Hepatocyte (in vitro differentiated cells): ENCODE results near the gene HNRNPLL. TPM values are rescaled to one million over a fixed set of nuclear protein-coding genes. Genes with fewer than 3 reads are reported as not detected.
A peak's percentile ranks its signal among the peaks of the same experiment; 100 is the strongest.

ENCODE experiments used
- DNase-seq: peaks from one replicate; pipeline ENCODE4 v3.0.0-alpha.2; 2016; ENCODE audit warnings: low spot score
- H2AFZ ChIP-seq: fragments of 200-600 bp; sonication (generic); 2 replicates; pipeline ENCODE4 v1.6.0; 2016; ENCODE audit warnings: antibody characterized with exemption, mild to moderate bottlenecking
- H3K27ac ChIP-seq: fragments of 200-600 bp; sonication (generic); 2 replicates; pipeline ENCODE4 v1.5.1; 2016; ENCODE audit warnings: mild to moderate bottlenecking
- H3K27me3 ChIP-seq: fragments of 200-600 bp; sonication (generic); 2 replicates; pipeline ENCODE4 v1.6.1; 2016
- H3K36me3 ChIP-seq: fragments of 200-600 bp; sonication (generic); replicated peaks from 2 replicates; pipeline ENCODE4 v1.5.1; 2016; ENCODE audit warnings: low read depth; ENCODE audit not compliant: insufficient read depth
- H3K4me1 ChIP-seq: fragments of 200-600 bp; sonication (generic); 2 replicates; pipeline ENCODE4 v1.5.1; 2016; ENCODE audit warnings: mild to moderate bottlenecking, moderate library complexity; ENCODE audit not compliant: insufficient read depth
- H3K4me2 ChIP-seq: fragments of 200-600 bp; sonication (generic); 2 replicates; pipeline ENCODE4 v1.6.0; 2016
- H3K4me3 ChIP-seq: fragments of 200-600 bp; sonication (generic); 2 replicates; pipeline ENCODE4 v1.5.1; 2016; ENCODE audit warnings: mild to moderate bottlenecking
- H3K79me2 ChIP-seq: fragments of 200-600 bp; sonication (generic); 2 replicates; pipeline ENCODE4 v1.6.0; 2017; ENCODE audit warnings: mild to moderate bottlenecking
- H3K9me2 ChIP-seq: fragments of 200-600 bp; sonication (generic); replicated peaks from 2 replicates; pipeline ENCODE4 v1.6.0; 2017; ENCODE audit warnings: mild to moderate bottlenecking; ENCODE audit not compliant: insufficient read depth
- H3K9me3 ChIP-seq: fragments of 200-600 bp; sonication (generic); 2 replicates; pipeline ENCODE4 v1.5.1; 2016; ENCODE audit warnings: low read depth, mild to moderate bottlenecking
- H4K20me1 ChIP-seq: fragments of 200-600 bp; sonication (generic); 2 replicates; pipeline ENCODE4 v1.6.0; 2016; ENCODE audit warnings: mild to moderate bottlenecking; ENCODE audit not compliant: insufficient read depth, poor library complexity, severe bottlenecking
- CTCF ChIP-seq: fragments of 200-600 bp; sonication (generic); IDR thresholded peaks from 2 replicates; pipeline ENCODE4 v1.5.1; 2016; ENCODE audit warnings: antibody characterized with exemption, mild to moderate bottlenecking; ENCODE audit not compliant: poor library complexity
- EZH2 ChIP-seq: fragments of 200-600 bp; sonication (generic); IDR thresholded peaks from 2 replicates; pipeline ENCODE4 v1.6.1; 2016; ENCODE audit warnings: antibody characterized with exemption, mild to moderate bottlenecking, borderline replicate concordance
- EZH2phosphoT487 ChIP-seq: fragments of 200-600 bp; sonication (generic); IDR thresholded peaks from one replicate; pipeline ENCODE4 v1.6.1; 2018; ENCODE audit warnings: antibody characterized with exemption, mild to moderate bottlenecking, low read depth, moderate library complexity; ENCODE audit not compliant: unreplicated experiment, severe bottlenecking
- WGBS: methylation state at CpG from one replicate; pipeline ENCODE4 v1.1.6; 2016; ENCODE audit warnings: low lambda C conversion rate; ENCODE audit errors: missing lambda C conversion rate; 5-methylcytosine and 5-hydroxymethylcytosine counted together
- polyA plus RNA-seq: library from polyadenylated mRNA; unstranded; fragments of >200 nt; fragmentation: Nextera tagmentation; extraction: Ambion mirVana; gene quantifications from 2 replicates; pipeline ENCODE4 v1.2.1, GENCODE V29; 2016
- total RNA-seq: library from RNA; depleted of rRNA; stranded (reverse); fragments of >200 nt; gene quantifications from 2 replicates; pipeline ENCODE4 v1.2.3, GENCODE V29; 2014

HNRNPLL gene
- total and polyA plus RNA-seq, 2 experiments from 2014 or later, result 37.6 to 55.7 TPM

GRCh38 chr2:38517284-38517683, 85.4 kb downstream of the HNRNPLL start:
- H2AFZ ChIP-seq, result no peak overlapping the region
- TF ChIP-seq EZH2 (no peak), CTCF (no peak), EZH2phosphoT487 (no peak)
- no peaks in the 10 kb centered on the region for H3K36me3 ChIP-seq
- H3K79me2 ChIP-seq, result no peaks in the 10 kb centered on the region
- H3K4me1 ChIP-seq, result no peaks in the 10 kb centered on the region
- H3K4me3 ChIP-seq, result no peak overlapping the region
- H3K9me3 ChIP-seq, result peaks cover 5% of the 10 kb centered on the region
- no peaks in the 10 kb centered on the region for H4K20me1 ChIP-seq
- no peak overlapping the region for H3K27ac ChIP-seq
- no peaks in the 10 kb centered on the region for H3K9me2 ChIP-seq
- no peak overlapping the region for H3K4me2 ChIP-seq
- 67% methylated on average over 6 of the region's 6 CpGs for WGBS
- DNase-seq, result no peak
- no peaks in the 10 kb centered on the region for H3K27me3 ChIP-seq

GRCh38 chr2:38516526-38516925, 86.2 kb downstream of the HNRNPLL start:
- TF ChIP-seq EZH2phosphoT487 (no peak), EZH2 (no peak), CTCF (no peak)
- Histone ChIP-seq H3K36me3 (no peaks in the 10 kb centered on the region), H3K79me2 (no peaks in the 10 kb centered on the region), H2AFZ (no peak overlapping the region), H3K27me3 (no peaks in the 10 kb centered on the region), H3K4me3 (no peak overlapping the region), H4K20me1 (no peaks in the 10 kb centered on the region), H3K27ac (no peak overlapping the region), H3K9me3 (peaks cover 5% of the 10 kb centered on the region), H3K4me1 (no peaks in the 10 kb centered on the region), H3K9me2 (no peaks in the 10 kb centered on the region), H3K4me2 (no peak overlapping the region)
- no peak for DNase-seq
- WGBS, result 83% methylated on average over 6 of the region's 6 CpGs

GRCh38 chr2:38516122-38516521, 86.6 kb downstream of the HNRNPLL start:
- peak overlapping the region; percentile 69 for H3K27ac ChIP-seq
- peak overlapping the region; percentile 22 for H2AFZ ChIP-seq
- no peak for TF ChIP-seq EZH2phosphoT487
- TF ChIP-seq CTCF, result no peak
- TF ChIP-seq EZH2, result no peak

More at GRCh38 chr2:38516122-38516521, 86.6 kb downstream of the HNRNPLL start:
- no peaks in the 10 kb centered on the region for H3K79me2 ChIP-seq
- H3K9me2 ChIP-seq, result no peaks in the 10 kb centered on the region
- peaks cover 5% of the 10 kb centered on the region for H3K9me3 ChIP-seq
- DNase-seq, result no peak
- no peaks in the 10 kb centered on the region for H3K4me1 ChIP-seq
- H4K20me1 ChIP-seq, result no peaks in the 10 kb centered on the region
- no peaks in the 10 kb centered on the region for H3K36me3 ChIP-seq
- no peak overlapping the region for H3K4me3 ChIP-seq
- WGBS, result 85% methylated on average over 3 of the region's 3 CpGs
- peak overlapping the region; percentile 69 for H3K4me2 ChIP-seq
- H3K27me3 ChIP-seq, result no peaks in the 10 kb centered on the region
